ENCODE measurements around the gene SYT15.

GRCh38 chr10:46539596-46540411, 39.1 kb upstream of the SYT15 start:
- no peak for TF ChIP-seq FOXP2 (optimal IDR thresholded peaks at IDR 0.05; ENCODE audit: borderline replicate concordance, extremely low read depth, extremely low read length, insufficient read depth)
- no peak for TF ChIP-seq POLR2AphosphoS5 (IDR thresholded peaks at IDR 0.05; ENCODE audit: low read depth, low read length)
- no peak for TF ChIP-seq TAF1 (IDR thresholded peaks at IDR 0.05; ENCODE audit: borderline replicate concordance, insufficient read depth, low read length)
- TF ChIP-seq, protein P1, sequence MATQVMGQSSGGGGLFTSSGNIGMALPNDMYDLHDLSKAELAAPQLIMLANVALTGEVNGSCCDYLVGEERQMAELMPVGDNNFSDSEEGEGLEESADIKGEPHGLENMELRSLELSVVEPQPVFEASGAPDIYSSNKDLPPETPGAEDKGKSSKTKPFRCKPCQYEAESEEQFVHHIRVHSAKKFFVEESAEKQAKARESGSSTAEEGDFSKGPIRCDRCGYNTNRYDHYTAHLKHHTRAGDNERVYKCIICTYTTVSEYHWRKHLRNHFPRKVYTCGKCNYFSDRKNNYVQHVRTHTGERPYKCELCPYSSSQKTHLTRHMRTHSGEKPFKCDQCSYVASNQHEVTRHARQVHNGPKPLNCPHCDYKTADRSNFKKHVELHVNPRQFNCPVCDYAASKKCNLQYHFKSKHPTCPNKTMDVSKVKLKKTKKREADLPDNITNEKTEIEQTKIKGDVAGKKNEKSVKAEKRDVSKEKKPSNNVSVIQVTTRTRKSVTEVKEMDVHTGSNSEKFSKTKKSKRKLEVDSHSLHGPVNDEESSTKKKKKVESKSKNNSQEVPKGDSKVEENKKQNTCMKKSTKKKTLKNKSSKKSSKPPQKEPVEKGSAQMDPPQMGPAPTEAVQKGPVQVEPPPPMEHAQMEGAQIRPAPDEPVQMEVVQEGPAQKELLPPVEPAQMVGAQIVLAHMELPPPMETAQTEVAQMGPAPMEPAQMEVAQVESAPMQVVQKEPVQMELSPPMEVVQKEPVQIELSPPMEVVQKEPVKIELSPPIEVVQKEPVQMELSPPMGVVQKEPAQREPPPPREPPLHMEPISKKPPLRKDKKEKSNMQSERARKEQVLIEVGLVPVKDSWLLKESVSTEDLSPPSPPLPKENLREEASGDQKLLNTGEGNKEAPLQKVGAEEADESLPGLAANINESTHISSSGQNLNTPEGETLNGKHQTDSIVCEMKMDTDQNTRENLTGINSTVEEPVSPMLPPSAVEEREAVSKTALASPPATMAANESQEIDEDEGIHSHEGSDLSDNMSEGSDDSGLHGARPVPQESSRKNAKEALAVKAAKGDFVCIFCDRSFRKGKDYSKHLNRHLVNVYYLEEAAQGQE (IDR thresholded peaks at IDR 0.05; ENCODE audit: insufficient read depth in 1 of 2, low read depth in 2 of 2, low read length in 2 of 2), result no peak

Measured in PFSK-1 (cell line).